HFFc6 (cell line): ENCODE measurements around the gene EFNA2. TPM values are rescaled to one million over a fixed set of nuclear protein-coding genes. Genes with fewer than 3 reads are reported as not detected.

Source experiments
- DNase-seq: peaks from one replicate; pipeline ENCODE4 v3.0.0-alpha.2; 2018
- H3K27ac Mint-ChIP-seq: 2 replicates; pipeline ENCODE4 v1.8.0; 2020; ENCODE audit warnings: mild to moderate bottlenecking, mixed read lengths
- H3K27me3 Mint-ChIP-seq: 2 replicates; pipeline ENCODE4 v1.8.0; 2021; ENCODE audit warnings: mild to moderate bottlenecking, moderate library complexity, mixed read lengths; ENCODE audit not compliant: insufficient read depth
- H3K36me3 Mint-ChIP-seq: 2 replicates; pipeline ENCODE4 v1.8.0; 2021; ENCODE audit warnings: low read depth, mixed read lengths
- H3K4me1 Mint-ChIP-seq: 2 replicates; pipeline ENCODE4 v1.8.0; 2020; ENCODE audit warnings: low read depth, mixed read lengths
- H3K4me3 Mint-ChIP-seq: 2 replicates; pipeline ENCODE4 v1.8.0; 2020; ENCODE audit warnings: mild to moderate bottlenecking, moderate library complexity, mixed read lengths
- H3K9me3 Mint-ChIP-seq: 2 replicates; pipeline ENCODE4 v1.8.0; 2020; ENCODE audit warnings: mild to moderate bottlenecking, mixed read lengths
- CTCF ChIP-seq: fragments of 200-600 bp; sonication (generic); IDR thresholded peaks from 2 replicates; pipeline ENCODE4 v1.5.0; 2021; ENCODE audit warnings: antibody characterized with exemption, mild to moderate bottlenecking
- total RNA-seq, 6 experiments: library from RNA; stranded (reverse); fragmentation: NEBNext Ultra II Directional; extraction: Animal tissue kit (Norgen Biotek cat#: 25700); gene quantifications; 2 replicates in 1 of 6; 3 replicates in 5 of 6; pipeline ENCODE4 v1.2.3, GENCODE V29; 2021

EFNA2 gene
- total RNA-seq, 6 experiments from 2014 or later: not detected

GRCh38 chr19:1336079-1336684 lies 50.5 kb downstream of the EFNA2 start:
- Mint-ChIP-seq H3K4me1 (no peaks in the 10 kb centered on the region), H3K9me3 (no peaks in the 10 kb centered on the region), H3K36me3 (no peaks in the 10 kb centered on the region), H3K27ac (no peak overlapping the region), H3K4me3 (no peak overlapping the region), H3K27me3 (peaks cover 7% of the 10 kb centered on the region)
- no peak for DNase-seq
- TF ChIP-seq CTCF: no peak

GRCh38 chr19:1340681-1341469 lies 55.2 kb downstream of the EFNA2 start:
- TF ChIP-seq CTCF: no peak
- H3K4me1 Mint-ChIP-seq: no peaks in the 10 kb centered on the region
- H3K9me3 Mint-ChIP-seq: no peaks in the 10 kb centered on the region
- no peak for DNase-seq
- no peak overlapping the region for H3K4me3 Mint-ChIP-seq
- H3K27me3 Mint-ChIP-seq: peaks cover 9% of the 10 kb centered on the region
- H3K27ac Mint-ChIP-seq: no peak overlapping the region
- no peaks in the 10 kb centered on the region for H3K36me3 Mint-ChIP-seq

GRCh38 chr19:1343041-1343440 lies 57.4 kb downstream of the EFNA2 start:
- DNase-seq: no peak
- Mint-ChIP-seq H3K36me3 (no peaks in the 10 kb centered on the region), H3K4me3 (no peak overlapping the region), H3K4me1 (no peaks in the 10 kb centered on the region), H3K27ac (no peak overlapping the region), H3K27me3 (peaks cover 10% of the 10 kb centered on the region), H3K9me3 (no peaks in the 10 kb centered on the region)
- no peak for TF ChIP-seq CTCF

- H3K4me3 Mint-ChIP-seq: no peak overlapping the region
- TF ChIP-seq CTCF: no peak
- peaks cover 4% of the 10 kb centered on the region for H3K27me3 Mint-ChIP-seq
- H3K4me1 Mint-ChIP-seq: no peaks in the 10 kb centered on the region
- no peak overlapping the region for H3K27ac Mint-ChIP-seq
- no peak for DNase-seq
- no peaks in the 10 kb centered on the region for H3K9me3 Mint-ChIP-seq
- H3K36me3 Mint-ChIP-seq: no peaks in the 10 kb centered on the region
These were observed 63.5 kb downstream of the EFNA2 start for GRCh38 chr19:1349211-1349610.

- H3K9me3 Mint-ChIP-seq: no peaks in the 10 kb centered on the region
- H3K27ac Mint-ChIP-seq: no peak overlapping the region
- peaks cover 4% of the 10 kb centered on the region for H3K4me1 Mint-ChIP-seq
- no peaks in the 10 kb centered on the region for H3K36me3 Mint-ChIP-seq
- no peak overlapping the region for H3K4me3 Mint-ChIP-seq
- no peak for TF ChIP-seq CTCF
- H3K27me3 Mint-ChIP-seq: peaks cover 4% of the 10 kb centered on the region
- no peak for DNase-seq
These were observed 65.2 kb downstream of the EFNA2 start for GRCh38 chr19:1350867-1351266.

Other genes with a start within 250 kb of the EFNA2 start
- gene ABCA7, start 245.8 kb upstream of the EFNA2 start, total RNA-seq: 1 to 10 TPM; 4.6 to 8.1 (median 6.6) TPM
- gene ARHGAP45, start 218.7 kb upstream of the EFNA2 start, total RNA-seq: under 1 TPM; 0.28 to 0.74 (median 0.60) TPM
- gene POLR2E, start 190.5 kb upstream of the EFNA2 start, total RNA-seq: 100 to 1,000 TPM; 224 to 289 (median 250) TPM
- 100 to 1,000 TPM; 193 to 237 (median 223) TPM for gene GPX4, start 181.9 kb upstream of the EFNA2 start, total RNA-seq
- gene SBNO2, start 111.6 kb upstream of the EFNA2 start, total RNA-seq: 10 to 100 TPM; 33.7 to 49.8 (median 41.5) TPM
- 10 to 100 TPM; 52.9 to 59.1 (median 56.7) TPM for gene STK11, start 80.1 kb upstream of the EFNA2 start, total RNA-seq
- 10 to 100 TPM in 1 of 6 experiments, 1 to 10 TPM in 5; 7.6 to 12.7 (median 8.6) TPM for gene CBARP, start 47.9 kb upstream of the EFNA2 start, total RNA-seq
- gene ATP5F1D, start 44.1 kb upstream of the EFNA2 start, total RNA-seq: 100 to 1,000 TPM; 190 to 243 (median 217) TPM
- 10 to 100 TPM; 58.4 to 73.3 (median 67.4) TPM for gene MIDN, start 37.3 kb upstream of the EFNA2 start, total RNA-seq
- gene CIRBP, start 16.5 kb upstream of the EFNA2 start, total RNA-seq: 100 to 1,000 TPM; 160 to 243 (median 190) TPM
- 10 to 100 TPM; 54.2 to 77.6 (median 63.8) TPM for gene FAM174C, start 10.3 kb upstream of the EFNA2 start, total RNA-seq
- gene NDUFS7, start 98.0 kb downstream of the EFNA2 start, total RNA-seq: 100 to 1,000 TPM in 2 of 6 experiments, 10 to 100 TPM in 4; 91.9 to 105 (median 97.6) TPM
- gene GAMT, start 115.7 kb downstream of the EFNA2 start, total RNA-seq: 10 to 100 TPM; 55.2 to 71.3 (median 67.7) TPM
- 100 to 1,000 TPM in 4 of 6 experiments, 10 to 100 TPM in 2; 87.2 to 109 (median 103) TPM for gene DAZAP1, start 121.7 kb downstream of the EFNA2 start, total RNA-seq
- gene RPS15, start 152.5 kb downstream of the EFNA2 start, total RNA-seq: 1,000 to 10,000 TPM; 1,047 to 1,358 (median 1,277) TPM
- gene APC2, start 164.2 kb downstream of the EFNA2 start, total RNA-seq: under 1 TPM; 0.18 to 0.47 (median 0.32) TPM
- 10 to 100 TPM; 26.7 to 34.8 (median 29.6) TPM for gene C19orf25, start 193.3 kb downstream of the EFNA2 start, total RNA-seq
- 1 to 10 TPM in 3 of 6 experiments, under 1 TPM in 3; 0.34 to 1.2 (median 0.98) TPM for gene PCSK4, start 204.5 kb downstream of the EFNA2 start, total RNA-seq
- gene REEP6, start 205.3 kb downstream of the EFNA2 start, total RNA-seq: 1 to 10 TPM; 1.7 to 4.6 (median 2.1) TPM
- 10 to 100 TPM; 14.9 to 20.5 (median 16.2) TPM for gene ADAMTSL5, start 227.1 kb downstream of the EFNA2 start, total RNA-seq
- gene PLK5, start 238.2 kb downstream of the EFNA2 start, total RNA-seq: 1 to 10 TPM in 1 of 6 experiments, under 1 TPM in 5; 0.26 to 1.3 (median 0.70) TPM